PC-9 (cell line): ENCODE measurements around the gene HTRA3. TPM values are rescaled to one million over a fixed set of nuclear protein-coding genes. Genes with fewer than 3 reads are reported as not detected.

ENCODE experiments used
- BruUV-seq: library from RNA; stranded (reverse); fragments of 400-500 nt; replicated peaks from 2 replicates; lab custom pipeline; 2021; lab: Mats Ljungman, UMichigan
- CTCF ChIA-PET: fragments of 300-600 bp; sonication (Branson Sonifier 250); formaldehyde crosslinking; loops from one replicate; lab custom pipeline; 2022; ENCODE audit warnings: antibody characterized with exemption; lab: Charles Lee
- POLR2A ChIA-PET: fragments of 300-600 bp; sonication (Branson Sonifier 250); formaldehyde crosslinking; loops from one replicate; lab custom pipeline; 2022; ENCODE audit warnings: antibody characterized with exemption; ENCODE audit not compliant: unreplicated experiment; lab: Charles Lee
- DNase-seq, 2 experiments: peaks; one replicate each; pipeline versions ENCODE4 v3.0.0 to v3.0.0-alpha.2; 2015 to 2022; ENCODE audit warnings: mixed read lengths in 1 of 2
- H2AFZ ChIP-seq: fragments of 200-600 bp; sonication (generic); 2 replicates; pipeline ENCODE4 v1.8.1; 2017; ENCODE audit warnings: antibody characterized with exemption
- H3F3A ChIP-seq: fragments of 200-600 bp; sonication (generic); 2 replicates; pipeline ENCODE4 v1.8.1; 2017; ENCODE audit warnings: antibody characterized with exemption, mild to moderate bottlenecking, low read depth; ENCODE audit not compliant: insufficient read depth
- H3K27ac ChIP-seq: fragments of 200-600 bp; sonication (generic); 2 replicates; pipeline ENCODE4 v1.6.1; 2016; ENCODE audit warnings: mixed run types
- H3K27me3 ChIP-seq: fragments of 200-600 bp; sonication (generic); 2 replicates; pipeline ENCODE4 v1.6.1; 2016; ENCODE audit warnings: low read depth, mixed run types; ENCODE audit not compliant: insufficient read depth
- H3K36me3 ChIP-seq: fragments of 200-600 bp; sonication (generic); 2 replicates; pipeline ENCODE4 v1.6.1; 2016; ENCODE audit warnings: low read depth, mixed run types
- H3K4me1 ChIP-seq: fragments of 200-600 bp; sonication (generic); replicated peaks from 2 replicates; pipeline ENCODE4 v1.6.1; 2016; ENCODE audit warnings: mixed run types; ENCODE audit not compliant: insufficient read depth
- H3K4me2 ChIP-seq: fragments of 200-600 bp; sonication (generic); 2 replicates; pipeline ENCODE4 v1.6.1; 2017; ENCODE audit warnings: mixed run types
- H3K4me3 ChIP-seq: fragments of 200-600 bp; sonication (generic); 2 replicates; pipeline ENCODE4 v1.6.1; 2016; ENCODE audit warnings: mixed run types
- H3K79me2 ChIP-seq: fragments of 200-600 bp; sonication (generic); 2 replicates; pipeline ENCODE4 v1.6.1; 2017; ENCODE audit warnings: low read depth, mixed run types
- H3K9me2 ChIP-seq: fragments of 200-600 bp; sonication (generic); 2 replicates; pipeline ENCODE4 v1.8.1; 2017; ENCODE audit warnings: mild to moderate bottlenecking; ENCODE audit not compliant: insufficient read depth
- H3K9me3 ChIP-seq: fragments of 200-600 bp; sonication (generic); 2 replicates; pipeline ENCODE4 v1.8.1; 2016; ENCODE audit warnings: low read depth; ENCODE audit not compliant: insufficient read depth
- H4K20me1 ChIP-seq: fragments of 200-600 bp; sonication (generic); 2 replicates; pipeline ENCODE4 v1.8.1; 2017; ENCODE audit not compliant: insufficient read depth
- EZH2 ChIP-seq: fragments of 200-600 bp; sonication (generic); IDR thresholded peaks from 2 replicates; pipeline ENCODE4 v1.8.0; 2017; ENCODE audit warnings: antibody characterized with exemption, low read depth
- intact Hi-C: fragments of 100-400 bp; cut with micrococcal nuclease; formaldehyde crosslinking; loops from one replicate; pipeline ENCODE4 v1.10.0; 2022; ENCODE audit not compliant: unreplicated experiment
- total RNA-seq: library from RNA; stranded (reverse); gene quantifications from 2 replicates; pipeline ENCODE4 v1.2.3, GENCODE V29; 2021
- TF ChIP-seq, protein P1 (sequence below): fragments of 200-600 bp; sonication (generic); conservative IDR thresholded peaks from 2 replicates; pipeline ENCODE4 v1.6.1; 2017; ENCODE audit warnings: mixed run types, antibody characterized with exemption, mild to moderate bottlenecking, moderate library complexity

HTRA3 gene
- total RNA-seq, 1 experiment from 2014 or later: 14.1 TPM

DNA sequence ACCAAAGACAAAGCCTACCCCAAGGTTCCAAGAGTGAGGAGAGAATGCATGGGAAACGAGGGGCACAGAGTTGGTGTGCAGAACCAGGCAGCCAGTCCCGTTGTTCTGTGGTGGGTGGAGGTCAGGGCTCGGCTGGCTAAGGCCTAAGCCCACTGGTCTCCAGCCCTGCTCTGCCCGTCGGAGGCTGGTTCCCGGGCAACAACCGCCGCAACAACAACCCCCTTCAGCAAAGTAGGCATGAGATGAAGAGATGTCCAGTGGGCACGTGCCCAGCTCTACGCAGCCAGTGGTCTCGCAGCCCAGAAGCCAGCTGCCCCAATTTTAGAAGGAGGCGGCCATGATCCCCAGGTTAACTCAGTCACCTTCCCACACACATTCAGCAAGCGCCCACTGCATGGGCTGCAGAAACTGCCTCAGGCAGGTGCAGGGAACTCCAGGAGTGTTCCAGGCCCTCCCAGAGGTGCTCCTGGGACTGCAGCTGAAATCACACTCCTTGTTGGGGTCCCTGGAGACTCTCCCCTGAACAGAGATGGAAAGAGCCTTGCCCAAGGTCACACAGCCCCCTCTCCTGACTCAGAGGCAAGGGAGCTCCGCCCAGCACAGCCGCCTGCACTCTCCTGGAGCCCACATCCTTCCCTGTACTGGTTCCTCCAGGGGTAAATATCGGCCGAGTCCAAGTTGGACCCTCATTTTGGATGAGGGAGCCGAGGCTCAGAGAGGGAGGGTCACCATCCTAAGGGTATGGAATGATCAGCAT is 25.4 kb upstream of the HTRA3 start:
- no peak for DNase-seq
- no peaks in the 10 kb centered on the region for H3K36me3 ChIP-seq
- CTCF ChIA-PET: no interaction called here
- no peak overlapping the region for H3K4me2 ChIP-seq
- no peaks in the 10 kb centered on the region for H3F3A ChIP-seq
- no peaks in the 10 kb centered on the region for H3K9me3 ChIP-seq
- no peaks in the 10 kb centered on the region for H3K9me2 ChIP-seq
- H3K79me2 ChIP-seq: no peaks in the 10 kb centered on the region
- peaks cover 5% of the 10 kb centered on the region; the same call in 1 of the 2 replicates for H3K4me1 ChIP-seq
- POLR2A ChIA-PET: no interaction called here
- no peak for TF ChIP-seq EZH2
- TF ChIP-seq, protein P1, sequence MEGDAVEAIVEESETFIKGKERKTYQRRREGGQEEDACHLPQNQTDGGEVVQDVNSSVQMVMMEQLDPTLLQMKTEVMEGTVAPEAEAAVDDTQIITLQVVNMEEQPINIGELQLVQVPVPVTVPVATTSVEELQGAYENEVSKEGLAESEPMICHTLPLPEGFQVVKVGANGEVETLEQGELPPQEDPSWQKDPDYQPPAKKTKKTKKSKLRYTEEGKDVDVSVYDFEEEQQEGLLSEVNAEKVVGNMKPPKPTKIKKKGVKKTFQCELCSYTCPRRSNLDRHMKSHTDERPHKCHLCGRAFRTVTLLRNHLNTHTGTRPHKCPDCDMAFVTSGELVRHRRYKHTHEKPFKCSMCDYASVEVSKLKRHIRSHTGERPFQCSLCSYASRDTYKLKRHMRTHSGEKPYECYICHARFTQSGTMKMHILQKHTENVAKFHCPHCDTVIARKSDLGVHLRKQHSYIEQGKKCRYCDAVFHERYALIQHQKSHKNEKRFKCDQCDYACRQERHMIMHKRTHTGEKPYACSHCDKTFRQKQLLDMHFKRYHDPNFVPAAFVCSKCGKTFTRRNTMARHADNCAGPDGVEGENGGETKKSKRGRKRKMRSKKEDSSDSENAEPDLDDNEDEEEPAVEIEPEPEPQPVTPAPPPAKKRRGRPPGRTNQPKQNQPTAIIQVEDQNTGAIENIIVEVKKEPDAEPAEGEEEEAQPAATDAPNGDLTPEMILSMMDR: no peak
- no peak overlapping the region for H3K27ac ChIP-seq
- intact Hi-C loops: loop anchor here (10.0 kb wide), 1 partner anchor 351 kb away; the partner anchor contains the start of gene CPZ
- BruUV-seq: no TSS peak
- H2AFZ ChIP-seq: no peak overlapping the region
- no peaks in the 10 kb centered on the region for H3K27me3 ChIP-seq
- no peaks in the 10 kb centered on the region for H4K20me1 ChIP-seq
- no peak overlapping the region for H3K4me3 ChIP-seq

DNA sequence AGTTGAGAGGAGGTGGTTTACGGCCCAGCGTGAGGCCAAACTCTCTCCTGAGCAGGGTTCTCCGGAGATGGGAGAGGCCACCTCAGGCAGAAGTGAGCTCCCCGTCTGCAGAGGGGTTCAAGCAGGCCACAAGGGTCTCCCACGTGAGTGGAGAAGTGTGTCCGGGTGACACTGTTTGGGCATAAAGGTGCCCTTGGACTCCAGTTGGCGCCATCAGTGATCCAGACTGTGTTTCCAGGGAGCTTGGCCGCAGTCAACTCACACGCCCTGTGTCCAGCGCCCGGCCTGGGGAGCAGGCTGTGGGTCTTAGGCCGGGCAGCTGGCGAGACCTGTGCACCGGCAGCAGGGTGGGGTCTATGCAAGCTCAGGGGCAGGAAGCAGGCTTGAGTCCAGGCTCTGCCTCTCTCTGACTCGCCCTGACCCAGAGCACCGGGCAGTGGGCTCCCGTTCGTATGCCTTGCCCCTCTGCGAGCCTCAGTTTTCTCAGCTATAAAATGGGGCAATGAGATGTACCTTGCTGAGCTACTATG is 24.6 kb upstream of the HTRA3 start:
- Histone ChIP-seq H3K4me1 (peaks cover 5% of the 10 kb centered on the region; the same call in 1 of the 2 replicates), H3F3A (no peaks in the 10 kb centered on the region), H2AFZ (no peak overlapping the region), H3K9me2 (no peaks in the 10 kb centered on the region), H3K36me3 (no peaks in the 10 kb centered on the region), H3K4me2 (no peak overlapping the region), H3K9me3 (no peaks in the 10 kb centered on the region), H4K20me1 (no peaks in the 10 kb centered on the region), H3K27ac (no peak overlapping the region), H3K79me2 (no peaks in the 10 kb centered on the region), H3K4me3 (no peak overlapping the region), H3K27me3 (no peaks in the 10 kb centered on the region)
- no peak for DNase-seq
- no TSS peak for BruUV-seq
- ChIA-PET CTCF (no interaction called here), POLR2A (no interaction called here)
- TF ChIP-seq, protein P1: no peak
- no peak for TF ChIP-seq EZH2
- intact Hi-C loops: loop anchor here (10.0 kb wide), 1 partner anchor 350 kb away; the partner anchor contains the start of gene CPZ

DNA sequence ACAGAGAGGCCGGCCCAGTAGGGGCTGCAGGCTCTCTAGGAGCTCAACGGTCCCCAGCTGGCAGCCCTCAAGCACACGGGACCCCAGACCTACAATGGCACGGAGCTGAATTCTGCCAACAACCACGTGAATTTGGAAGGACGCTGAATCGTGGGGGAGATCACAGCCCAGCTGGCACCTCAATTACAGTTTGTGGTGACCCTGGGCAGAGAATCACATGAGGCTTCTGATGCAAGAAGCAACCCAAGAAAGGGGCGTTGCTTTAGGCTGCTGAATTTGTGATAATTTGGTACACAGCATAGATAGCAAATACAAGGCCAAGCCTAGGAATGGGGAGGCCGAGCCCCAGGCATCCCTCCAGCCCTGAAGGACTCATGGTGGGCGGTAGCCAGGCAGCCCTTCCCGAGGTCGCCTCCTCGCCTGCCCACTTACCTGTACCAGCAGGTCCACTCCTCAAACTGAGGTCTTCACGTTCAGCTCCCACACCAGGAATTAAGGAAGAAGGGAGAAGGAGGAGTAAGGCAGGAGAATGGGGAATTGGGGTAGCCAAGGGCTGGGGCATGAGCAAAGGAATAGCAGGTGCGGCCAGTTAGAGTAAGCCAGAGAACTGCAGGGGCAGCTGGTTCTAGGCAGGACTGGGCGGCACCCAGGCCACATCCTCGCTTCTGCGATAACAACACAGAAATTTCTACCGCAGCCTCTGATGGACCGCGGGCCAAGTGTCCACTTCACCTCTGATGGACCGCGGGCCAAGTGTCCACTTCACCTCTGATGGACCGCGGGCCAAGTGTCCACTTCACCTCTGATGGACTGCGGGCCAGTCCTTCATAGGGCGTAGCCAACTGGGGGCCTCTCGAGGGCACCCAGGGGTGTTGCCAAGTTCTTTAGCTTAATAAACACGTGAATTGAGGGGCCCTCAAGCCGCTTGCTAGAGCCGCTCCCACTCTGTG is 23.4 kb upstream of the HTRA3 start:
- Histone ChIP-seq H3K27ac (no peak overlapping the region), H3K4me1 (peaks cover 5% of the 10 kb centered on the region; the same call in 1 of the 2 replicates), H2AFZ (no peak overlapping the region), H4K20me1 (no peaks in the 10 kb centered on the region), H3K9me2 (no peaks in the 10 kb centered on the region), H3F3A (no peaks in the 10 kb centered on the region), H3K27me3 (no peaks in the 10 kb centered on the region), H3K4me3 (no peak overlapping the region), H3K4me2 (no peak overlapping the region), H3K9me3 (no peaks in the 10 kb centered on the region), H3K79me2 (no peaks in the 10 kb centered on the region), H3K36me3 (no peaks in the 10 kb centered on the region)
- DNase-seq: no peak
- ChIA-PET CTCF (no interaction called here), POLR2A (no interaction called here)
- BruUV-seq: no TSS peak
- TF ChIP-seq EZH2: no peak
- TF ChIP-seq, protein P1: no peak
- intact Hi-C loops: loop anchor here (10.0 kb wide), 1 partner anchor 349 kb away; the partner anchor contains the start of gene CPZ
